HG02588 (cell line): Measurements from ENCODE around the gene ZNF341.
A peak's percentile ranks its signal among the peaks of the same experiment; 100 is the strongest.

ENCODE experiments used
- ATAC-seq: cut with Tn5 transposase; IDR thresholded peaks from one replicate; pipeline ENCODE4 v1.9.1; 2021; ENCODE audit warnings: mild to moderate bottlenecking, moderate library complexity; ENCODE audit not compliant: unreplicated experiment

The ZNF341 gene

GRCh38 chr20:33701629-33702450 lies 30.0 kb upstream of the ZNF341 start:
- no peak for ATAC-seq

GRCh38 chr20:33702861-33703260 lies 28.9 kb upstream of the ZNF341 start:
- ATAC-seq = no peak

GRCh38 chr20:33703498-33704137 lies 28.2 kb upstream of the ZNF341 start:
- no peak for ATAC-seq

DNA sequence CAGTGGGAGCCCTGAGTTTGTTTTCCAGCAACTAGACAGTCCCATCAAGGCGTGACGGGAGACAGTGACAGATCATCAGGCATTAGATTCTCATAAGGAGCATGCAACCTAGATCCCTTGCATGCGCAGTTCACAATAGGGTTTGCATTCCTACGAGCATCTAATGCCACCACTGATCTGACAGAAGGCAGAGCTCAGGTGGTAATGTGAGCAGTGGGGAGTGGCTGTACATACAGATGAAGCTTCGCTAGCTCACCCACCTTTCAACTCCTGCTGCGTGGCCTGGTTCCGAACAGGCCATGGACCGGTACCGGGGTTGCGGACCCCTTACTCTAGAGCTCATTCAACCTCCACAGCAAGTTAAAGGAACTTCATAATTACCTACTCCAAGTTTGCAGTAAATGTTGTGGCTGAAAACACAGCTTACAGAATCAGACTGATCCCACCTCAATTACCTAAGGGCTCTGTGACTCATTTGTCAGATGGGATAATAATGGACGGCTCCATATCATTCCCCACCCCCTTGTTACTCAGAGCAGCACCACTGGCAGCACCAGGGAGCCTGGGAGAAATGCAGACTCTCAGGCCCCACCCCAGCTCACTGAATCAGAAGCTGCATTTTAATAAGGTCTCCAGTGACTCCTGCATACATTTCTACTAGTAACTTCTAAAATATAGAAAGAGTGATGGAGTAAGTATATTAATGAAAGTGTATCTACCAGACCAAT lies 27.4 kb upstream of the ZNF341 start:
- ATAC-seq = no peak

DNA sequence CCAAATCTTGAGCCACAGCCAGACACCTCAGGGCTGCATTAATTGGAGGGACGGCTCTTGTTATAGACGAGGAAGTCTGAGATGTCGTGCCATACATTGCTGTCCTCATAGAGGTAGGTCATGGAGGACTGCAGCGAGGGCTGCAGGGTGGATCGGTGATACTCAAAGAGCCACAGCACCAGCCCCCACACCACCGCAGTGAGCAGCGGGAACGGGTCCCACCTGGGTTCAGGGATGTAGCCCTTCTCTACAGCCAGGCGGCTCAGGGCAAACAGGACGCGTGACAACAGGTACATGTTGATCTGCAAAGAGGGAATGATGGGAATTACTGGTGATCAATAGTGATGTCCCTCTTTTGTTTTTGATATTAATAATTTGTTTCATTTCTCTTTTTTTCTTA lies 24.1 kb upstream of the ZNF341 start:
- ATAC-seq = no peak

GRCh38 chr20:33709398-33709797 lies 22.4 kb upstream of the ZNF341 start:
- no peak for ATAC-seq

DNA sequence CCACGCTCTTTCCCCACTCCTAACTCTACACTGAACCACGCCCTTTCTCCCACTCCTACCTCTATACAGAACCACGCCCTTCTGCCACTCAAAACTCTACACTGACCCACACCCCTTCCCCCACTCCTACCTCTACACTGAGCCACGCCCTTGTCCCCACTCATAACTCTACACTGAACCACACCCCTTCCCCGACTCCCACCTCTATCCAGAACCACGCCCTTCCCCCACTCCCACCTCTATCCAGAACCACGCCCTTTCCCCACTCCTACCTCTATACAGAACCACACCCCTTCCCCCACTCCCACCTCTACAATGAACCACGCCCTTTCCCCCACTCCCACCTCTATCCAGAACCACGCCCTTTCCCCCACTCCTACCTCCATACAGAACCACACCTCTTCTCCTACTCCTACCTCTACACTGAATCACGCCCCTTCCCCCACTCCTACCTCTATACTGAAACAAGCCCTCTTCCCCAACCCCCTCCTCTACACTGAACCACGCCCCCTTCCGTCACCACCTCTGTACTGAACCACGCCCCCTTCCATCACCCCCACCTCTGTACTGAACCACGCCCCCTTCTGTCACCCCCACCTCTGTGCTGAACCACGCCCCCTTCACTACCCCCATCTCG lies 21.8 kb upstream of the ZNF341 start:
- no peak for ATAC-seq

- ATAC-seq = no peak
These were observed 20.9 kb upstream of the ZNF341 start for GRCh38 chr20:33710681-33711445.

DNA sequence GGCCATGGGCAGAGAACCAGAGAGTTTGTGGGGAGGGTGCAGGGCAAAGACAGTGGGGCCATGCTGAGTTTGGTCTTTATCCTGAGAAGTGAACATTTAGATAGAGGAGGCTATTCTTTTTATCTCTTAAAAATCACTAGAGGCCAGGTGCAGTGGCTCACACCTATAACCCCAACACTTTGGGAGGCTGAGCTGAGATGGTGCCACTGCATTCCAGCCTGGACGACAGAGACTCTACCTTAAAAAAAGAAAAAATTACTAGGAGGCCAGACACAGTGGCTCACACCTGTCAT lies 20.4 kb upstream of the ZNF341 start:
- no peak for ATAC-seq

DNA sequence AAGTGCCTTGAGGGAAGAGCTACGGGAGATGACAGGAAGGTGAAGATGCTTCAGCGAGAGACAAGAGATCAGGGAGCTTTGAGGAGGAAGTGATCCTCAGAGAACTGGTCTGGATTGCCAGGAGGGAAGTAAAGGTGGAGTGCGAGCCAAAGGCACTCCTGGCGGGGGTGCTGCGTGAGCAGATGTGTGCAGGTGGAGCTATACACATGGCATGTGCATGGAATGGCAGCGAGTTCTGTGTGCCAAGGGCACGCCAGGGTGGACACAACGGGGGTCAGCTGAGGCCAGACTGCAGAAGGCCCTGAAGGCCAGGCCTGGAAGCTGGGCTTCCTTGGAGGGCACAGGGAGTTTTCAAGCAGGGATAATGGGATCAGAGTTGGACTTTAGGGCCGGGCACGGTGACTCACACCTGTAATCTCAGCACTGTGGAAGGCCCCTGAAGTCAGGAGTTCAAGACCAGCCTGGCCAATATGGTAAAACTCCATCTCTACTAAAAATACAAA lies 17.9 kb upstream of the ZNF341 start:
- ATAC-seq = no peak

DNA sequence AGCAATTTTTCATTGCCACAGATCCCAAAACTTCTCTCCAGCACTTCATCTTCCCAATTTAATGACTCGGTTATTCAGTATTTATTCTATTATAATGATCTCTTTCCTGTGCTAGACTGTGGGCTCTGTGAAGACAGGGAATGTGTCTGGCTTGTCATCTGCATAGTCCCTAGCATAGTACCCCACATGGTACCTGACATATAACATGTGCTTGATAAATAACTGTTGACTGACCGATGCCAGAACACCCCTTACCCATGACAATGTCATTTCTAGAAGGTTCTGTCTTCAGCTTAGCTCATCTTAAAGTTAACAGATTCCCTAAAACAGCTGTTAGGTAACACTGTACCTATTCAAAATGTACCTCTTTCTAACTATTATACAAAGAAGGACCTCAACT lies 15.3 kb upstream of the ZNF341 start:
- ATAC-seq = no peak

- ATAC-seq = no peak
These were observed 12.4 kb upstream of the ZNF341 start for GRCh38 chr20:33719277-33719988.

DNA sequence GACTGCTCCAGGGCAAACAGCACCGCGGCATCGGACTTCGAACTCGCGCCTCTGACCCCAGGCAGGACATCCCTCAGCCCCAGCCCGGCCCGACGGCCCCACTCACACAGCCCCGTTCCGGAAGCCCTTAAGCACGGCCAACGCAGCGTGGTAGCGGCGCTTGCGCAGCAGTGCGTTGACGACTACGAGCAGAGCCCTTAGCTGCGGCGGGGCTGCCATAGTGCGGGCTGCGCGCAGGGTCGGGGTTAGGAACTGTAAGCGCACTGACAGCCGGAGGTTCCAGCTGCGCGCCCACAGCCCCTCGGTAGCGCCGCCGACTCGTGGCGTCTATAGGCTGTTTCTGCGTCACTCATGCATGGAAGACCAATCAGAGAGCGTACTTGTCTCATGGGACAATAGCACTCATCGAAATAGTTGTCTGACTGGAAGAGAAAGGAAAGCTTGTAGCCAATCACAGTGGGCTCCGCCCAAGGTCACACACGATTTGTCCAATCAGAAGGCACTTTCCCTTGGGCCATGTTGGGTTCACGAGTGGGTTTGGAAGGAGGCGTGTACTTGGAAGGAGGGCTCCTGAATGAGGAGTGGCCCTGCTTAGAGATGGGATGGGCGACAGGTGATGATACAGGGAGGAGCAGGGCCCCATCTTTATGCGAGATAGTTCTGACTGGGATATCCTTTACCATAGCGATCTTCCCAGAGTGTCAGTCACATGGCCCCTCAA lies 11.6 kb upstream of the ZNF341 start, which contains the start of gene PXMP4:
Gene PXMP4 (minus strand): TSS at position 322 of the 721 bp plus-strand sequence. CDS start 103 bp downstream, at position 219.
- peak; percentile 93 for ATAC-seq

GRCh38 chr20:33721391-33722140 lies 10.2 kb upstream of the ZNF341 start:
- no peak for ATAC-seq

GRCh38 chr20:33724439-33725094 lies 7.2 kb upstream of the ZNF341 start:
- no peak for ATAC-seq

DNA sequence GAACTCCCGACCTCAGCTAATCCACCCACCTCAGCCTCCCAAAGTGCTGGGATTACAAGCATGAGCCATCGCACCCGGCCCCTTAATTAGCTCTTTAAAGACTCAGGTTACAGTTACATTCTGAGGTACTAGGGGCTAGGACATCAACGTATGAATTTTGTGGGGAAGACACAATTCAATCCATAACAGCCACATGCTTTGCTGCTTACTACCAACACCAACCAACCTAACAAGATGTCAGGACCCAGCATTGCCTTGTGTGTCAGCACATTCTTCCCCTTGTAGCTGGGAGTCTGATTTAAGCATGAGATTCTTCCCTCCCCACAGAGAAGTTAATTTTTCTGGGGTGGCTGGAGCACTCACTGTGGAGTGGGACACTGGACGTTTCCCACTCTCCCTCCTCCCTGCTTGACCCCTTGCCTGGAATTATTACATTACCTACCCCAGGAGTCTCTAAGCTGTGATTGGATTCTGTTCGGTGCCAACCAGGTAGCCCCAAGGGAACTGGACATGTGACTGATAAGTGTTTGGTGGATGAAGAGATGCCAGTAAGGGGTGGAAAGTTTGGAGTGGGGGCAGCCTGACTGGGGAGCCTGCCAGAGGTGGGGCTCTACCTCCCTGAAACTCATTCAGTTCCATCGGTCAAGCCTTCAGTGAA lies 6.1 kb upstream of the ZNF341 start:
- ATAC-seq = no peak

GRCh38 chr20:33727115-33727479 lies 4.7 kb upstream of the ZNF341 start:
- no peak for ATAC-seq

GRCh38 chr20:33727806-33728205 lies 4.0 kb upstream of the ZNF341 start:
- ATAC-seq = no peak
